OCI-LY7 (cell line): Measurements from ENCODE around the gene CLCN6.

Experiments used
- CTCF ChIP-seq: fragments of 200-600 bp; sonication (generic); conservative IDR thresholded peaks from 2 replicates; pipeline ENCODE4 v1.5.1; 2014; ENCODE audit warnings: mild to moderate bottlenecking, antibody characterized with exemption, low read length, moderate library complexity, mixed read lengths
- EZH2phosphoT487 ChIP-seq: fragments of 200-600 bp; sonication (generic); IDR thresholded peaks from 2 replicates; pipeline ENCODE4 v1.6.1; 2018; ENCODE audit warnings: low read depth, borderline replicate concordance, mild to moderate bottlenecking, mixed run types, antibody characterized with exemption, low read length, moderate library complexity, mixed read lengths

- TF ChIP-seq CTCF (no peak), EZH2phosphoT487 (no peak)
These were observed 18.1 kb upstream of the CLCN6 start for GRCh38 chr1:11787804-11788436.
